GM12878 (cell line): ENCODE results near the gene OR10H1. TPM values are rescaled to one million over a fixed set of nuclear protein-coding genes. Genes with fewer than 3 reads are reported as not detected.

Source experiments
- ATAC-seq: fragments of 200-7000 bp; cut with Tn5 transposase; 3 replicates; pipeline ENCODE4 v1.9.1; 2020; ENCODE audit warnings: mild to moderate bottlenecking, moderate library complexity
- BruUV-seq: library from RNA; stranded (reverse); fragments of 400-500 nt; replicated peaks from 2 replicates; lab custom pipeline; 2021; lab: Mats Ljungman, UMichigan
- CTCF ChIA-PET: fragments of 300-600 bp; sonication (Branson Sonifier 250); formaldehyde crosslinking; extraction: SDS; loops from one replicate; lab custom pipeline; 2021; ENCODE audit warnings: inconsistent platforms; lab: Yijun Ruan, JAX
- POLR2A ChIA-PET: fragments of 350-600 bp; formaldehyde crosslinking; extraction: SDS; loops from one replicate; lab custom pipeline; 2021; ENCODE audit warnings: inconsistent platforms; lab: Charles Lee
- RAD21 ChIA-PET: fragments of 300-600 bp; sonication (Branson Sonifier 250); formaldehyde crosslinking; loops from one replicate; lab custom pipeline; 2023; ENCODE audit warnings: antibody characterized with exemption; ENCODE audit not compliant: unreplicated experiment; lab: Charles Lee
- SMC1A ChIA-PET: fragments of 300-600 bp; sonication (Branson Sonifier 250); formaldehyde crosslinking; loops from one replicate; lab custom pipeline; 2023; ENCODE audit not compliant: unreplicated experiment, uncharacterized antibody; lab: Charles Lee
- DNase-seq: peaks from one replicate; pipeline ENCODE4 v3.0.0-alpha.2; 2011; ENCODE audit warnings: low read depth, low spot score
- FAIRE-seq: peaks from 3 replicates; lab custom pipeline; 2011; peaks lifted over from hg19 to GRCh38; lab: Jason Lieb, UNC
- H2AFZ ChIP-seq: 2 replicates; pipeline ENCODE4 v1.6.0; 2011; ENCODE audit warnings: low read depth, low read length, control low read depth; ENCODE audit not compliant: control insufficient read depth
- H3K27ac ChIP-seq: 2 replicates; pipeline ENCODE4 v1.5.1; 2011; ENCODE audit warnings: control low read depth; ENCODE audit not compliant: control insufficient read depth, insufficient read depth
- H3K27me3 ChIP-seq, 2 experiments: replicated peaks in 1 of 2; 2 replicates each; pipeline versions ENCODE4 v1.6.0 to v1.6.1; 2011; ENCODE audit warnings: low read length in 1 of 2; ENCODE audit not compliant: control insufficient read depth in 2 of 2, insufficient read depth in 2 of 2
- H3K36me3 ChIP-seq, 2 experiments: 2 replicates each; pipeline ENCODE4 v1.5.1; 2011; ENCODE audit warnings: low read length in 1 of 2; ENCODE audit not compliant: control insufficient read depth in 2 of 2, insufficient read depth in 2 of 2
- H3K4me1 ChIP-seq: 2 replicates; pipeline ENCODE4 v1.6.1; 2011; ENCODE audit warnings: mild to moderate bottlenecking, low read length, moderate library complexity, mixed read lengths; ENCODE audit not compliant: control insufficient read depth, insufficient read depth
- H3K4me2 ChIP-seq: 2 replicates; pipeline ENCODE4 v1.6.0; 2011; ENCODE audit warnings: control low read depth; ENCODE audit not compliant: control insufficient read depth, insufficient read depth
- H3K4me3 ChIP-seq: fragments of 200-600 bp; sonication (generic); 2 replicates; pipeline ENCODE4 v1.5.1; 2016
- H3K79me2 ChIP-seq: 2 replicates; pipeline ENCODE4 v1.6.0; 2011; ENCODE audit warnings: low read length; ENCODE audit not compliant: control insufficient read depth, insufficient read depth
- H3K9ac ChIP-seq: 2 replicates; pipeline ENCODE4 v1.8.0; 2011; ENCODE audit warnings: low read length, control low read depth, mixed read lengths; ENCODE audit not compliant: control insufficient read depth, insufficient read depth
- H3K9me3 ChIP-seq: replicated peaks from 3 replicates; pipeline ENCODE4 v1.5.1; 2011; ENCODE audit warnings: mild to moderate bottlenecking, low read length; ENCODE audit not compliant: control insufficient read depth, insufficient read depth
- H4K20me1 ChIP-seq: 2 replicates; pipeline ENCODE4 v1.6.0; 2011; ENCODE audit not compliant: control insufficient read depth, insufficient read depth
- BACH1 ChIP-seq: fragments of 450-650 bp; IDR thresholded peaks from 2 replicates; pipeline ENCODE4 v1.6.1; 2017; ENCODE audit warnings: mild to moderate bottlenecking, borderline replicate concordance
- CBX3 ChIP-seq: fragments of 200-600 bp; sonication (generic); IDR thresholded peaks from 2 replicates; pipeline ENCODE4 v1.6.1; 2016; ENCODE audit warnings: low read depth, borderline replicate concordance
- CEBPB ChIP-seq, 2 experiments: fragments of 150-350 bp in 1 of 2; IDR thresholded peaks; 2 replicates each; pipeline ENCODE4 v1.6.1; 2012 to 2014; ENCODE audit warnings: low read depth in 2 of 2, low read length in 2 of 2, borderline replicate concordance in 1 of 2, inconsistent platforms in 1 of 2
- ESRRA ChIP-seq: IDR thresholded peaks from 2 replicates; pipeline ENCODE4 v1.6.1; 2012; ENCODE audit warnings: mild to moderate bottlenecking, low read length, improper control_type of control experiment
- FOXK2 ChIP-seq: fragments of 450-650 bp; IDR thresholded peaks from 2 replicates; pipeline ENCODE4 v1.6.1; 2017; ENCODE audit warnings: mild to moderate bottlenecking, moderate library complexity
- HDAC2 ChIP-seq: fragments of 200-600 bp; sonication (generic); IDR thresholded peaks from 2 replicates; pipeline ENCODE4 v1.6.1; 2017
- JUND ChIP-seq: IDR thresholded peaks from 2 replicates; pipeline ENCODE4 v1.6.1; 2012; ENCODE audit warnings: low read depth, mild to moderate bottlenecking, low read length, improper control_type of control experiment, moderate library complexity
- RAD51 ChIP-seq: fragments of 450-650 bp; IDR thresholded peaks from 2 replicates; pipeline ENCODE4 v1.6.1; 2016; ENCODE audit warnings: moderate library complexity, mild to moderate bottlenecking, inconsistent platforms
- RCOR1 ChIP-seq: conservative IDR thresholded peaks from 2 replicates; pipeline ENCODE4 v1.6.1; 2012; ENCODE audit warnings: low read depth, low read length, improper control_type of control experiment
- RFX5 ChIP-seq: IDR thresholded peaks from 2 replicates; pipeline ENCODE4 v1.6.1; 2011; ENCODE audit warnings: low read depth, low read length, improper control_type of control experiment
- SMAD5 ChIP-seq: IDR thresholded peaks from 2 replicates; pipeline ENCODE4 v1.6.1; 2016; ENCODE audit warnings: antibody characterized with exemption, low read depth
- SUPT20H ChIP-seq: IDR thresholded peaks from 2 replicates; pipeline ENCODE4 v1.6.1; 2011; ENCODE audit warnings: low read depth, mild to moderate bottlenecking, low read length, moderate library complexity, borderline replicate concordance; ENCODE audit not compliant: control insufficient read depth
- WGBS: methylation state at CpG from one replicate; pipeline ENCODE4 v1.1.6; 2016; ENCODE audit warnings: low lambda C conversion rate; ENCODE audit not compliant: insufficient replicate concordance, insufficient coverage; ENCODE audit errors: missing lambda C conversion rate; 5-methylcytosine and 5-hydroxymethylcytosine counted together
- in situ Hi-C: fragments of 300-500 bp; cut with MboI; formaldehyde crosslinking; loops from 9 replicates; pipeline ENCODE4 v1.14.3; 2018; ENCODE audit warnings: mixed read lengths
- intact Hi-C: fragments of 100-400 bp; cut with micrococcal nuclease; formaldehyde crosslinking; loops from one replicate; pipeline ENCODE4 v1.14.2; 2022; ENCODE audit not compliant: unreplicated experiment
- polyA plus RNA-seq, 11 experiments: library from polyadenylated mRNA; depleted of rRNA in 4 of 11; unstranded in 6 of 11; stranded (reverse) in 5 of 11; fragments of >200 nt; fragmentation: Nextera tagmentation in 4 of 11; fragmentation: Illumina TruSeq in 1 of 11; extraction: Ambion mirVana in 4 of 11; extraction: Trizol in 1 of 11; gene quantifications; 1 replicate in 1 of 11; 2 replicates in 10 of 11; pipeline versions ENCODE4 v1.2.1 to v1.2.3, GENCODE V29; 2011 to 2016; ENCODE audit warnings: inconsistent platforms in 2 of 11, missing spikeins in 2 of 11, low read depth in 1 of 11
- total RNA-seq, 4 experiments: library from RNA; depleted of rRNA in 3 of 4; stranded (reverse); fragments of >200 nt in 3 of 4; fragmentation: Illumina TruSeq in 1 of 4; extraction: Trizol in 1 of 4; gene quantifications; 2 replicates each; pipeline versions ENCODE4 v1.2.1 to v1.2.3, GENCODE V29; 2013 to 2021
- TF ChIP-seq, protein P1 (sequence below): IDR thresholded peaks from 2 replicates; pipeline ENCODE4 v1.6.1; 2012; ENCODE audit warnings: low read length, inconsistent platforms
- TF ChIP-seq, protein P2 (sequence below): IDR thresholded peaks from 2 replicates; pipeline ENCODE4 v1.6.1; 2012; ENCODE audit warnings: mild to moderate bottlenecking, low read depth, low read length
- TF ChIP-seq, protein P3 (sequence below): fragments of 450-650 bp; IDR thresholded peaks from 2 replicates; pipeline ENCODE4 v1.6.1; 2017; ENCODE audit warnings: mild to moderate bottlenecking, moderate library complexity

OR10H1 gene
- total and polyA plus RNA-seq, 10 of the 15 experiments (the other 5 are each of a cell fraction or from before 2014, with no cell fraction given): not detected

DNA sequence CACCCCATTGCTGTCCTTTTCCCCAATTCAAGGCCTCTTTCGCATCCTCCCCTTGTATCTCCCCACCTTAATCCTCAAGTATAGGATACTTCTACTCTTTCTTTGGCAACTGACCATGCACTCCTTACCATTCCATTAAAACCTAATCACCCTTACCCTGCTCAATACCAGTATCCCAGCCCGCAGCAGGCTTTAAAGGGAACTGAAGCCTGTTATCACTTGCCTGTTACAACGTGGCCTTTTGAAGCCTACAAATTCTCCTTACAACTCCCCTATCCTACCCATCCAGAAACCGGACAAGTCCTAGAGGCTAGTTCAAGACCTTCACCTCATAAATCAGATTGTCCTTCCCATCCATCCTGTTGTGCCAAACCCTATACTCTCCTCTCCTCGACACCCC lies 16.2 kb upstream of the OR10H1 start:
- Histone ChIP-seq H3K9me3 (no peaks in the 10 kb centered on the region; the same call in 2 of the 3 replicates), H3K27ac (no peak overlapping the region), H2AFZ (no peak overlapping the region), H3K79me2 (no peaks in the 10 kb centered on the region), H3K36me3 (no peaks in the 10 kb centered on the region), H3K4me3 (no peak overlapping the region), H3K4me1 (no peaks in the 10 kb centered on the region), H3K27me3 (no peaks in the 10 kb centered on the region), H4K20me1 (no peaks in the 10 kb centered on the region), H3K9ac (no peak overlapping the region), H3K4me2 (no peak overlapping the region)
- in situ Hi-C loops: no loop called here
- ATAC-seq (no peak), DNase-seq (no peak), FAIRE-seq (no peak)
- TF ChIP-seq CEBPB (IDR thresholded peaks at IDR 0.05; ENCODE audit: borderline replicate concordance in 1 of 2, low read depth in 2 of 2, low read length in 2 of 2) (no peak), SUPT20H (no peak), BACH1 (no peak), JUND (no peak), ESRRA (no peak), RFX5 (no peak), SMAD5 (no peak), RAD51 (no peak), CBX3 (no peak), RCOR1 (no peak), HDAC2 (no peak), FOXK2 (no peak)
- TF ChIP-seq, protein P1, sequence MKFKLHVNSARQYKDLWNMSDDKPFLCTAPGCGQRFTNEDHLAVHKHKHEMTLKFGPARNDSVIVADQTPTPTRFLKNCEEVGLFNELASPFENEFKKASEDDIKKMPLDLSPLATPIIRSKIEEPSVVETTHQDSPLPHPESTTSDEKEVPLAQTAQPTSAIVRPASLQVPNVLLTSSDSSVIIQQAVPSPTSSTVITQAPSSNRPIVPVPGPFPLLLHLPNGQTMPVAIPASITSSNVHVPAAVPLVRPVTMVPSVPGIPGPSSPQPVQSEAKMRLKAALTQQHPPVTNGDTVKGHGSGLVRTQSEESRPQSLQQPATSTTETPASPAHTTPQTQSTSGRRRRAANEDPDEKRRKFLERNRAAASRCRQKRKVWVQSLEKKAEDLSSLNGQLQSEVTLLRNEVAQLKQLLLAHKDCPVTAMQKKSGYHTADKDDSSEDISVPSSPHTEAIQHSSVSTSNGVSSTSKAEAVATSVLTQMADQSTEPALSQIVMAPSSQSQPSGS: no peak
- TF ChIP-seq, protein P2, sequence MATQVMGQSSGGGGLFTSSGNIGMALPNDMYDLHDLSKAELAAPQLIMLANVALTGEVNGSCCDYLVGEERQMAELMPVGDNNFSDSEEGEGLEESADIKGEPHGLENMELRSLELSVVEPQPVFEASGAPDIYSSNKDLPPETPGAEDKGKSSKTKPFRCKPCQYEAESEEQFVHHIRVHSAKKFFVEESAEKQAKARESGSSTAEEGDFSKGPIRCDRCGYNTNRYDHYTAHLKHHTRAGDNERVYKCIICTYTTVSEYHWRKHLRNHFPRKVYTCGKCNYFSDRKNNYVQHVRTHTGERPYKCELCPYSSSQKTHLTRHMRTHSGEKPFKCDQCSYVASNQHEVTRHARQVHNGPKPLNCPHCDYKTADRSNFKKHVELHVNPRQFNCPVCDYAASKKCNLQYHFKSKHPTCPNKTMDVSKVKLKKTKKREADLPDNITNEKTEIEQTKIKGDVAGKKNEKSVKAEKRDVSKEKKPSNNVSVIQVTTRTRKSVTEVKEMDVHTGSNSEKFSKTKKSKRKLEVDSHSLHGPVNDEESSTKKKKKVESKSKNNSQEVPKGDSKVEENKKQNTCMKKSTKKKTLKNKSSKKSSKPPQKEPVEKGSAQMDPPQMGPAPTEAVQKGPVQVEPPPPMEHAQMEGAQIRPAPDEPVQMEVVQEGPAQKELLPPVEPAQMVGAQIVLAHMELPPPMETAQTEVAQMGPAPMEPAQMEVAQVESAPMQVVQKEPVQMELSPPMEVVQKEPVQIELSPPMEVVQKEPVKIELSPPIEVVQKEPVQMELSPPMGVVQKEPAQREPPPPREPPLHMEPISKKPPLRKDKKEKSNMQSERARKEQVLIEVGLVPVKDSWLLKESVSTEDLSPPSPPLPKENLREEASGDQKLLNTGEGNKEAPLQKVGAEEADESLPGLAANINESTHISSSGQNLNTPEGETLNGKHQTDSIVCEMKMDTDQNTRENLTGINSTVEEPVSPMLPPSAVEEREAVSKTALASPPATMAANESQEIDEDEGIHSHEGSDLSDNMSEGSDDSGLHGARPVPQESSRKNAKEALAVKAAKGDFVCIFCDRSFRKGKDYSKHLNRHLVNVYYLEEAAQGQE: no peak
- TF ChIP-seq, protein P3, sequence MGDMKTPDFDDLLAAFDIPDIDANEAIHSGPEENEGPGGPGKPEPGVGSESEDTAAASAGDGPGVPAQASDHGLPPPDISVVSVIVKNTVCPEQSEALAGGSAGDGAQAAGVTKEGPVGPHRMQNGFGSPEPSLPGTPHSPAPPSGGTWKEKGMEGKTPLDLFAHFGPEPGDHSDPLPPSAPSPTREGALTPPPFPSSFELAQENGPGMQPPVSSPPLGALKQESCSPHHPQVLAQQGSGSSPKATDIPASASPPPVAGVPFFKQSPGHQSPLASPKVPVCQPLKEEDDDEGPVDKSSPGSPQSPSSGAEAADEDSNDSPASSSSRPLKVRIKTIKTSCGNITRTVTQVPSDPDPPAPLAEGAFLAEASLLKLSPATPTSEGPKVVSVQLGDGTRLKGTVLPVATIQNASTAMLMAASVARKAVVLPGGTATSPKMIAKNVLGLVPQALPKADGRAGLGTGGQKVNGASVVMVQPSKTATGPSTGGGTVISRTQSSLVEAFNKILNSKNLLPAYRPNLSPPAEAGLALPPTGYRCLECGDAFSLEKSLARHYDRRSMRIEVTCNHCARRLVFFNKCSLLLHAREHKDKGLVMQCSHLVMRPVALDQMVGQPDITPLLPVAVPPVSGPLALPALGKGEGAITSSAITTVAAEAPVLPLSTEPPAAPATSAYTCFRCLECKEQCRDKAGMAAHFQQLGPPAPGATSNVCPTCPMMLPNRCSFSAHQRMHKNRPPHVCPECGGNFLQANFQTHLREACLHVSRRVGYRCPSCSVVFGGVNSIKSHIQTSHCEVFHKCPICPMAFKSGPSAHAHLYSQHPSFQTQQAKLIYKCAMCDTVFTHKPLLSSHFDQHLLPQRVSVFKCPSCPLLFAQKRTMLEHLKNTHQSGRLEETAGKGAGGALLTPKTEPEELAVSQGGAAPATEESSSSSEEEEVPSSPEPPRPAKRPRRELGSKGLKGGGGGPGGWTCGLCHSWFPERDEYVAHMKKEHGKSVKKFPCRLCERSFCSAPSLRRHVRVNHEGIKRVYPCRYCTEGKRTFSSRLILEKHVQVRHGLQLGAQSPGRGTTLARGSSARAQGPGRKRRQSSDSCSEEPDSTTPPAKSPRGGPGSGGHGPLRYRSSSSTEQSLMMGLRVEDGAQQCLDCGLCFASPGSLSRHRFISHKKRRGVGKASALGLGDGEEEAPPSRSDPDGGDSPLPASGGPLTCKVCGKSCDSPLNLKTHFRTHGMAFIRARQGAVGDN: no peak
- WGBS: 11% methylated on average over 5 of the region's 5 CpGs
- intact Hi-C loops: no loop called here
- no TSS peak for BruUV-seq
- ChIA-PET POLR2A (no interaction called here), RAD21 (no interaction called here), SMC1A (no interaction called here), CTCF (no interaction called here)
